ENCODE measurements around the gene CIB1. TPM values are rescaled to one million over a fixed set of nuclear protein-coding genes. Genes with fewer than 3 reads are reported as not detected.
"Not testable (repeated sequence)": the region's sequence is repeated elsewhere in the genome, so short reads cannot be mapped to it uniquely, and the experiment has no call there.

The CIB1 gene
- total RNA-seq, 1 donor from 2014 or later, result 125 TPM

GRCh38 chr15:90201130-90201943, 32.4 kb downstream of the CIB1 start, which contains the start of gene SEMA4B:
Gene SEMA4B (plus strand): TSS chr15:90201330. CDS start chr15:90201579, 249 bp downstream.
- intact Hi-C loops (cut with micrococcal nuclease), result loop anchor here (1.0 to 5.0 kb wide), 3 partner anchors 17 to 34 kb away; no protein-coding TSS in a partner anchor

- intact Hi-C loops (cut with micrococcal nuclease), result loop anchor here (1.0 to 5.0 kb wide), 3 partner anchors 16 to 33 kb away; no protein-coding TSS in a partner anchor
Measured at GRCh38 chr15:90200534-90201129, 33.1 kb downstream of the CIB1 start.

GRCh38 chr15:90194655-90195054, 39.1 kb downstream of the CIB1 start:
- intact Hi-C loops (cut with micrococcal nuclease), result no loop called here

DNA sequence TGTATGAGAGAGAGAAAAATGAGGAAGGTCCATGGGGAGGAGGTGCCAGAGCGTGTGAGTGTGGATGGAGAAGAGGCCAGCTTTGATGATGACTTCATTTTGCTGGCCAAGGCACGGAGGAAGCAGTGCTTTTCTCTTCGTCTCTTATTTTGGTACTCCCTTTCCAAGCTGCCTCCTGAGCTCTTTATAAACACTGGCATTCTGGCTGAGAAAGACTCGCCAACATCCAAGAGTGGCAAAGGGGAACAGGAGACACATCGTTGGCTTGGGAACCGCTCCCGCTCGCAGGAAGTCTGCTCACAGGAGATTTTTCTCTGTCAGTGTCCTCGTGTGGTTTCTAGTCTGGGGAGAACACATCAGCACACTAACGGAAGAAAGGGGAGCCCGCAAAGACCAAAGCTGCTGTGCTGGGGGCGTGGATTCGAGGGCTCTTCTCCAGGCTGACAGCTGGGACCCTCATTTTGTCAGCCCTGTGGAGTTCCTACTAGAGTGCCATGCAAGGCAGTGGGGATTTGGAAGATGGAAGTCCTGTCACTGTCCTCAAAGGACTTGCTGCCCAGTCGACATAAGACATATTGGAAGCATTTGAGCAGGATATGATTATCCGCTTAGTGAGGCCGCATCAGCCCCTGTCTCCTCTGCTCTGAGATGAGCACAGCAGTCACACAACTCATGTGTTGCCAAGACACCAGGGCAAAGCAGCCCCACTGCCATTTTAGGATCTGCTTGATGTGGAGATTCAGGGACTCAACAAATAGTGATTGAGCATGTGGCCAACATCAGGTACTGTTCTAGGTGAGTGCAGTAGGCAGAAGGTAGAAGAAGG, 40.6 kb downstream of the CIB1 start:
- intact Hi-C loops (cut with micrococcal nuclease), result no loop called here

DNA sequence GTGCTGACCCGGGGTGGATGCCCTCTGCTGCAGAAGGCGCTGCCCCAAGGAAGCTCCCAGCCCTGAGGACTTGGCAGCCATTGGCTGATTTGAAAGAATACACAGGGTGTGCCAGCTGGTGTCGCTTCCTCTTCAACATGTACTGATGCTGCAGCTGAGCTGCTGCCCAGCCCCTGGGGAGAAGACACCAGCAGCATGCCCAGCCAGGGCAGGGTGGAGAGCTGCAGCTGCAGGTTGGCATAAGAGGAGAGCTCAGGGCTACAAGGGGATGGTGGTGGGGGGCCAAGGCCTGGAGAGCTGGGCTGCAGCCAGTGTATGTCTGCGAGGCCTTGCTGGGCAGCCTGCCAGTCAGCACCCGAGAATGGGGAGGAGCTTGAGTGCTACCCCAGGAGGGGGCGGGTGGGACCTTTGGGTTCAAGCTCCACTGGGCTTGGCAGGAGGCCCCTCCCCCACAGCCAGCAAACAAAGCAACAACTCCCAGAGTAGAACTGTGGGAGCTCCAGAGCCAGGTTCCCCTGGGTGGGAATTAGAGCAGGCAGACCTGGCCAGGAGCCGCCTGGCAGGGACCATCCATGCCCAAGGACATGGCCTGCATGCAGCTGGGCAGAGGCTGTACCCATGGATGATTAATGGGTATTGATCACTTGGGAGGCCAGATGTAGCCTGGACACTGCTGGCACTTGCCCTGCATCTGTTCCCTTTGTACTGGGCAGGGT, 41.8 kb downstream of the CIB1 start:
- intact Hi-C loops (cut with micrococcal nuclease), result no loop called here

GRCh38 chr15:90191344-90191687, 42.4 kb downstream of the CIB1 start:
- intact Hi-C loops (cut with micrococcal nuclease), result no loop called here

DNA sequence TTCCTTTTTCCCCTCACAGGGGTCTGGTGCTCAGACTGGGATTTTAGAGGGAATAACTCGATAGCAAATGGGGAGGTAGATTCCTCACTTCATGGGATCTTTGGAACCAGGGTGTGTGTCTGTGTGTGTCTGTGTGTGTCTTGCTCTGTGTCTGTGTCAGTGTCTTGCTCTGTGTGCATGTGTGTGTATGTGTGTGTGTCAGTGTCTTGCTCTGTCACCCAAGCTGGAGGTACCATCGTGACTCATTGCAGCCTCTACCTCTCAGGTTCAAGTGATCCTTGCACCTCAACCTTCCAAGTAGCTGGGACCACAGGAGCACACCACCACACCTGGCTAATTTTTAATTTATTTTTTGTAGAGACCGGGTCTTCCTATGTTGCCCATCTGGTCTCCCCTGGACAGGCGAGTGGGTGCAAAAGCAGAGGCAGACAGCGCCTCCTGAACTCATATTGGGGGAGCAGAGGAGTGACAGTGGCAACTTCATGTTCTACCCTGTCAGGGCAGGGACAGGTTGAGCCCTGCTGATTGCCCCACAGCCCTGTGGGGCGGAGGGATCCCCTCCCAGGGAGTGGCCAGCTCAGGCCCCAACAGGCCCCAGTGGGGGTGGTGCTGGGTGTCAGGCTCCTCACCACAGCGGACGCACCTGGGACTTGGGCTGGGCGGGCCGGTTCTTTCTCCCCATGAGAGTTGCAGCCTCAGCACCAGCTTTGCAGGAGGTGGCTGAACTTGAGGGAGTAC, 43.0 kb downstream of the CIB1 start:
- intact Hi-C loops (cut with micrococcal nuclease), result no loop called here

DNA sequence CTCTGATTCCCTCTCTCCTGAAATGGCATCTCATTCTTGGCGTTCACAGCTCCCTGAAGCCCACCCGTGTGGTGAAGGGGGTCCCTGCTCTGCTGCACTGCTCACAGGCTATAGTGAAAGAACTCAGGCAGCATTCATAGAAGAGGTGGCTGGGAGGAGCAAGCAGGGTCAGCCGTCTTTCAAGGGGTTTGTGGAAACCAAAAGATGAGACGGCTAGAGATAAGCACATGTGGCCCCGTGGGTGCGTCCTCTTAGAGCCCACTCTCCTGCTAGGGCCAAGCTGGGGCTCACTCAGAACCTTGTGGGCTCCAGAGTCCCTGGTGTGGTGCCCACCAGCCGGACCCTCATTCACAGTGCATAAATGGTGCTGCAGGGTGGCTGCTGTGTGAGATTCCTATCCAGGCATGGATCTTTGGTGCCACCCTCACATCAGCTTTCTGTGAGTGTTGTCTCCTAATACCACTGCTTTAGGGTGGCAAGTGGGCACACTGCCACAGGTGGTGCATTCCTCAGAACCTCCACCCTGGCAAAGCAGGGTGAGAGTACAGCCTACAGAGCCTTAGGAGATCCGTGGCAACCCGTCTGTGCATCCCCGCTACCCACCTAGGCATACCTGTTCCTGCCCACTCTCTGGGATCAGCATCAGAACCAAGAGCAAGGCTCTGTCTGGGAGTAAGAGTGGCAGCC, 43.8 kb downstream of the CIB1 start:
- intact Hi-C loops (cut with micrococcal nuclease), result no loop called here

GRCh38 chr15:90188914-90189748, 44.6 kb downstream of the CIB1 start:
- intact Hi-C loops (cut with micrococcal nuclease), result no loop called here

DNA sequence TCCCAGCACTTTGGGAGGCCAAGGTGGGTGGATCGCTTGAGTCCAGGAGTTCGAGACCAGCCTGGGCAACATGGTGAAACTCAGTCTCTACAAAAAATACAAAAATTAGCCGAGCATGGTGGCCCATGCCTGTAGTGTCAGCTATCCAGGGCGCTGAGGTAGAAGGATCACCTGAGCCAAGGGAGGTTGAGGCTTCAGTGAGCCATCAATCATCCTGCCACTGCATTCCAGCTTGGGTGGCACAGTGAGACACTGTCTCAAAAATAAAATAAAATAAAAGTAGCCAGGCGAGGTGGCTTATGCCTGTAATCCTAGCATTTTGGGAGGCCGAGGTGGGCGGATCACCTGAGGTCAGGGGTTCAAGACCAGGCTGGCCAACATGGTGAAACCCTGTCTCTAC, 45.7 kb downstream of the CIB1 start:
- intact Hi-C loops (cut with micrococcal nuclease), result not testable (repeated sequence)

DNA sequence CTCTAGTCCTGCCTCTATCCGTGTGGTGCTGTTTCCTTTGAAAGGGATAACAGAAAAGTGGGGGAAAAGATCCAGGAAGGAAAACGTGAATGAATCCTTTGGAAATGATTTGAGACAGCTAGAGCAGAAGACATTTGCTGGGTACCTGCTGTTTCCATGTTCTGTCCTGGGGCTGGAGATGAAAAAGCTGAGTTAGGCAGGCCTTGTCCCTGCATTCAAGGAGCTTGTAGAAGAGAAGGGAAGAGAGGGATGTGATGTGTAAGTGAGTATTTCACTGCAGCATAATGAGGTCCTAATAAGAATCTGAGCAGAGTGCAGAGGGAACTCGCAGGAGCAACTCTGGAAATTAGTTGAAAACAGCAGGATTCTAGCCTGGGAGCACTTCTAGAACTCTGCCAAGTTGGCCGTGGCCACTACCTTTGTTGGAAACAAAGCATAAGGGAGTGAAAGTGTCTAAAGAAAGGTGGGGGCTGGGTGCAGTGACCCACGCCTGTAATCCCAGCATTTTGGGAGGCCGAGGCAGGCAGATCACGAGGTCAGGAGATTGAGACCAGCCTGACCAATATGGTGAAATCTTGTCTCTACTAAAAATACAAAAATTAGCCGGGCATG, 46.4 kb downstream of the CIB1 start:
- intact Hi-C loops (cut with micrococcal nuclease), result no loop called here

- intact Hi-C loops (cut with micrococcal nuclease), result loop anchor here (1.0 to 2.0 kb wide), 2 partner anchors 16 to 49 kb away; partner anchors contain the start of genes GDPGP1 and SEMA4B
Measured at GRCh38 chr15:90184786-90185704, 48.7 kb downstream of the CIB1 start.

DNA sequence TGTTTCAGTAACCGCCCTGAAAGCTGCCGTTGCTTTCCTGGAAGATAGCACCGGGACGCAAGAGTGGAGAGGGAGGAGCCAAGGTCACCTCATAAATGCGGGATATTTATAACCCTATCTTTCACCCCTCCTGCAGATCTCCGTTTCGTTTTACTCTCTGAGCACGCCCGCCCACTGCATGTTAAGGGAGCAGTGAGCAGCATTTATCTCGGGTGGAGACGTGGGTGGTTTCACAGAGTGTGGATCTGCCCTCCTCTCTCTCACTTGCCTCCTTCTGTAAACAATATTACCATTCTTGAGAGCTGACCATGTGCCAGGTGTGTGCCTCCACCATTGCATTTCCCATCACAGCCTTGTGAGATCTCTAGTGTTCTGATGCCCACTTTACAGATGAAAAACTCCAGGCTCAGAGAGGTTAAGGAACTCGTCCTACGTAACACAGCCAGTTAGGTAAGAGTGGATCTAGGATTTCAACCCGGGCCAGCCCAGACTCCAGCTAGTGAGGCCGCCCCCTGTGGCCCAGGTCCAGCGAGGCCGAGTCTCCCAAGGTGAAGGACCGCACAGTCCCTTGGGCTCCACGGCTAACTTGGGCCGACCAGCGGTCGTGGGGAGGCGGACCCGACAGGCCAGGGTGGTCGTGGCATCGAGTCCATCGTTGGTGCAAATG, 49.5 kb downstream of the CIB1 start:
- intact Hi-C loops (cut with micrococcal nuclease), result loop anchor here (1.0 to 2.0 kb wide), 2 partner anchors 17 to 50 kb away; partner anchors contain the start of genes GDPGP1 and SEMA4B

DNA sequence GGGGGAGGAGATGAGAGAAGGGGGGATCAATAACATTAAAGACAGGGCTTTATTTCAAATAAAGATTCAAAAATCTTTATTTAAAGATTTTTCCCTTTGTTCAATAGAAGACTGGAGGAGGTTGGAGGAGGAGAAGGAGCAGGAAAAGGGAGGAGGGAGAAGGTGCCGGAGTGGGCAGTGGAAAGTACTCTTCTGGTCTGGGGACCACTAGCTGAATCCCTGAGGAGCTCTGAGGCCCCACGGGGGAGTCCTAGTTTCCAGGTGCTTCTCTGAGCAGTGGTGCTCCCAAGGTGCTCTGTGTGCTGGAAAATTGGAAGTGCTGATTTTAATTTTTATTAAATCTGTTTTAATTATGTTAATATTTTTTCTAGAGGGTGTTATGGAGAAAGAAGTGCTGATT, 52.0 kb downstream of the CIB1 start:
- intact Hi-C loops (cut with micrococcal nuclease), result no loop called here
